T-cell (primary cell): Measurements from ENCODE around the gene SDC1. TPM values are rescaled to one million over a fixed set of nuclear protein-coding genes. Genes with fewer than 3 reads are reported as not detected.

Experiments
- ATAC-seq, 4 experiments: fragments of 200-7000 bp in 3 of 4; fragments of 150-1000 bp in 1 of 4; cut with Tn5 transposase; replicated peaks in 1 of 4; 1 replicate in 3 of 4; 2 replicates in 1 of 4; pipeline ENCODE4 v1.10.0; 2021; ENCODE audit warnings: moderate library complexity in 3 of 4, mild to moderate bottlenecking in 2 of 4, moderate number of reproducible peaks in 1 of 4
- CTCF ChIA-PET, 2 donors: fragments of 300-600 bp; sonication (Branson Sonifier 250); formaldehyde crosslinking; loops; one replicate each; lab custom pipeline; 2022; ENCODE audit warnings: antibody characterized with exemption in 2 of 2; lab: Charles Lee
- POLR2A ChIA-PET, 2 donors: fragments of 300-600 bp; sonication (Branson Sonifier 250); formaldehyde crosslinking; loops; one replicate each; lab custom pipeline; 2022; ENCODE audit warnings: antibody characterized with exemption in 2 of 2; lab: Charles Lee
- DNase-seq, 35 experiments: peaks; one replicate each; pipeline versions ENCODE4 v3.0.0 to v3.0.0-alpha.2; 2013 to 2023
- H3K27ac ChIP-seq: one replicate; pipeline ENCODE4 v1.5.1; 2013; ENCODE audit warnings: low read length
- H3K27me3 ChIP-seq, 2 experiments: replicated peaks in 1 of 2; 1 replicate in 1 of 2; 2 replicates in 1 of 2; pipeline versions ENCODE4 v1.6.1 to v1.7.0; 2013; ENCODE audit warnings: low read length in 1 of 2, mixed read lengths in 1 of 2; ENCODE audit not compliant: control insufficient read depth in 2 of 2, insufficient read depth in 2 of 2; ENCODE audit errors: extremely low read depth in 1 of 2
- H3K36me3 ChIP-seq, 2 donors: 1 replicate in 1 of 2; 2 replicates in 1 of 2; pipeline versions ENCODE4 v1.6.1 to v1.7.0; 2013; ENCODE audit warnings: low read length in 1 of 2; ENCODE audit not compliant: control insufficient read depth in 2 of 2, insufficient read depth in 1 of 2; ENCODE audit errors: extremely low read depth in 1 of 2
- H3K4me1 ChIP-seq, 2 experiments: 1 replicate in 1 of 2; 2 replicates in 1 of 2; pipeline versions ENCODE4 v1.6.1 to v1.7.0; 2013; ENCODE audit warnings: low read length in 2 of 2, mixed read lengths in 1 of 2; ENCODE audit not compliant: insufficient read depth in 2 of 2, control insufficient read depth in 1 of 2; ENCODE audit errors: extremely low read depth in 1 of 2
- H3K4me3 ChIP-seq, 2 donors: 1 replicate in 1 of 2; 2 replicates in 1 of 2; pipeline versions ENCODE4 v1.5.1 to v1.7.0; 2013; ENCODE audit warnings: mild to moderate bottlenecking in 2 of 2, low read length in 1 of 2, moderate library complexity in 1 of 2; ENCODE audit not compliant: control insufficient read depth in 1 of 2; ENCODE audit errors: extremely low read depth in 1 of 2
- H3K9me3 ChIP-seq: 2 replicates; pipeline ENCODE4 v1.7.0; 2013
- H3K27ac Mint-ChIP-seq, 2 donors: one replicate each; pipeline ENCODE4 v1.8.0; 2020 to 2021; ENCODE audit warnings: mild to moderate bottlenecking in 2 of 2, mixed read lengths in 2 of 2
- H3K27me3 Mint-ChIP-seq, 2 donors: one replicate each; pipeline ENCODE4 v1.8.0; 2021 to 2022; ENCODE audit warnings: mixed read lengths in 2 of 2
- H3K36me3 Mint-ChIP-seq: one replicate; pipeline ENCODE4 v1.8.0; 2021; ENCODE audit warnings: mixed read lengths
- H3K4me1 Mint-ChIP-seq, 3 donors: one replicate each; pipeline ENCODE4 v1.8.0; 2020 to 2022; ENCODE audit warnings: mixed read lengths in 3 of 3, mild to moderate bottlenecking in 1 of 3
- H3K4me3 Mint-ChIP-seq, 3 donors: one replicate each; pipeline ENCODE4 v1.8.0; 2020 to 2022; ENCODE audit warnings: mild to moderate bottlenecking in 3 of 3, mixed read lengths in 3 of 3, moderate library complexity in 3 of 3
- H3K9me3 Mint-ChIP-seq, 3 donors: one replicate each; pipeline ENCODE4 v1.8.0; 2020 to 2022; ENCODE audit warnings: mixed read lengths in 3 of 3
- WGBS: methylation state at CpG from one replicate; pipeline ENCODE4 v1.1.5; 2013; ENCODE audit warnings: missing lambda C conversion rate; ENCODE audit not compliant: insufficient coverage; 5-methylcytosine and 5-hydroxymethylcytosine counted together
- total RNA-seq, 35 experiments: library from RNA in 6 of 35; stranded (reverse) in 6 of 35; fragments of 120-200 nt in 1 of 35; gene quantifications; one replicate each; pipeline versions ENCODE4 v1.2.1 to v1.2.4 and lab custom pipeline; 2013 to 2026

Gene SDC1
- total RNA-seq, 5 donors from 2014 or later (not counting 1 experiment from before 2014, with no cell fraction given) = 0.82 to 1.2 (median 0.99) TPM; not detected in 2

DNA sequence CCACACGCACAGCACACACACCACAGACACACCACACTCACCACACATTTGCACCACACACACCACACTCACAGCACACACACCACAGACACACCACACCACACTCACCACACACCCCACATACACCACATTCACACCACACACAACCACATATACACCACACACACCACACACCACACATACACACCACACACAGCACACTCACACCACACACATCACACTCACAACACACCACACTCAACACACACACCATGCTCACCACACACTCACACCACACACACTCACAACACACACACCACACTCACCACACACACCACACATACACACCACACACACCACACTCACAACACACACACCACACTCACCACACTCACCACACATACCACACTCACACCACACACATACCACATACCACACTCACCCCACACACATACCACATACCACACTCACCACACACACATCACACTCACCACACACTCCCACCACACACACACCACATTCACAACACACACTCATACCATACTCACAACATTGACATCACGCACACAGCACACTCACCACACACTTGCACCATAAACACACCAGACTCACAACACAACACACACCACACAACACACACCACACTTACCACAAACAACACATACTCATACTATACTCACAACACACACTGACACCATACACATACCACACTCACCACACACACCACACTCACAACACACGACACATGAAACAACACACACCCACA is 60.0 kb downstream of the SDC1 start:
- no peak for ATAC-seq
- peaks cover 0 to 12% of the 10 kb centered on the region in 2 donors for H3K27me3 Mint-ChIP-seq
- H3K9me3 Mint-ChIP-seq = peaks cover 0 to 2% (median 2%) of the 10 kb centered on the region in 3 donors
- Histone ChIP-seq H3K4me3 (no peak overlapping the region), H3K4me1 (no peaks in the 10 kb centered on the region), H3K9me3 (no peaks in the 10 kb centered on the region), H3K27me3 (peaks cover 0 to 37% of the 10 kb centered on the region in 2 experiments), H3K36me3 (no peaks in the 10 kb centered on the region), H3K27ac (no peak overlapping the region)
- no peaks in the 10 kb centered on the region for H3K36me3 Mint-ChIP-seq
- H3K4me1 Mint-ChIP-seq = no peaks in the 10 kb centered on the region
- ChIA-PET POLR2A (no interaction called here), CTCF (no interaction called here)
- WGBS = 64% methylated on average over 3 of the region's 3 CpGs
- DNase-seq = peak in 1 of 35 experiments; percentile 2
- no peak overlapping the region for H3K27ac Mint-ChIP-seq
- H3K4me3 Mint-ChIP-seq = no peak overlapping the region

DNA sequence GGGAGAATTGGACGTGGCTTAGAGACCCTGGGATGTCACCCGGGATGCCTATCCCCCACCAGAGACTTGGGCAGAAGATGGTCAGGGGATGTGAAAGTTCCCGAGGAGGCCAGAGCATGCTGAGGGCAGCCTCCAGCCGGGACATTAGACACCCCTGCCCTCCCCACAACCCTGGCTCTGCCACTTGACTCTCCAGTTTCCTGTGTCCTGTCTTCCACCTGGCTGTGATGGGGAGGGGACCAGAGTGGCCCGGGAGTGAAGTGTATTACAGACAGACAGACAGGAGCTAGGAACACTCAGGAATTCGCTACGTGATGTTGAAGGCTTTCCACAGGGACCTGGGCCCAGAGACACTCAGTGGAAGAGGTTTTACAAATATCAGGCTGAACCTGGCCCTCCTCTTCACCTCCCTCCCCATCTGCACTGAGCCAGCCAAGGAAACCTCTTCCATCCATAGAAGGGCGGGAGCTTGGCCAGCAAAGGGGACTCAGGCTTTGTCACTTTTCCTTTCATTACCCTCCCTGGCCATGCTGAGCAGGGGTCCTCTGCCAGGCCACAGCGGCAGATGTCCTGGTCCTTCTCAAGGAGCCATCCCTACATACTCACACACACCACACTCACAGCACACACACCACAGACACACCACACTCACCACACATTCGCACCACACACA is 60.7 kb downstream of the SDC1 start:
- Mint-ChIP-seq H3K27ac (no peak overlapping the region), H3K27me3 (peaks cover 1 to 12% of the 10 kb centered on the region in 2 donors), H3K4me3 (no peak overlapping the region), H3K36me3 (no peaks in the 10 kb centered on the region), H3K4me1 (no peaks in the 10 kb centered on the region), H3K9me3 (peaks cover 0 to 9% (median 9%) of the 10 kb centered on the region in 3 donors)
- H3K27ac ChIP-seq = no peak overlapping the region
- no peaks in the 10 kb centered on the region for H3K4me1 ChIP-seq
- no peaks in the 10 kb centered on the region for H3K9me3 ChIP-seq
- H3K4me3 ChIP-seq = no peak overlapping the region
- CTCF ChIA-PET = no interaction called here
- no peaks in the 10 kb centered on the region for H3K36me3 ChIP-seq
- H3K27me3 ChIP-seq = peaks cover 0 to 37% of the 10 kb centered on the region in 2 experiments
- DNase-seq (peak in 1 of 35 experiments; percentile 9), ATAC-seq (peak in 1 of 4 experiments; percentile 7)
- WGBS = 88% methylated on average over 4 of the region's 10 CpGs
- POLR2A ChIA-PET = no interaction called here

DNA sequence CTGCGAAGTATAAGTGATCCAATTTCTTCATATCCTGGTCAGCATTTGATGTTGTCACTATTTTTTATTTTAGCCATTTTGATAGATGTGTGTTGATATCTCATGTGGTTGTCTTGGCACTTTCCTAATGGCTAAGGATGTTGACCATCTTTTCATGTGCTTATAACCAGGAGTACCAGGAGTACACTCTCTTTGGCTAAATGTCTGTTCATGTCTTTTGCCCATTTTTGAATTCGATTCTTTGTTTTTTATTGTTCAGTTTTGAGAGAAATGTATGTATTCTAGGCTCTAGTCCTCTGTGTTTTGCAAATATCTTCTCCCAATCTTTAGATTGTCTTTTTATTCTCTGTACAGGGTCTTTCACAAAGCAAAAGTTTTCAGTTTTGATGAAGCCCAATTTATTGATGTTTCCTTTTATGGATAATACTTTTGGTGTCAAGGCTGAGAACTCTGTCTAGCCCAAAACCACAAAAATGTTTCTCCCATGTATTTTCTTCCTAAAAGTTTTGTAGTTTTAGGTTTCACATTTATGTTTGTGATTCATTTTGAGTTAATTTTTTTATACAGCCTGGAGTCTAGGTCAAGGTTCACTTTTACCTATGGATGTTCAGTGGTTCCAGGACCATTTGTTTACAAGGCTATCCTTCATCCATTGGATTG is 65.4 kb downstream of the SDC1 start:
- no peaks in the 10 kb centered on the region for H3K4me1 ChIP-seq
- no peak overlapping the region for H3K27ac ChIP-seq
- ChIA-PET CTCF (no interaction called here), POLR2A (interaction anchor here in 1 of 2 donors (0.6 kb wide), 1 partner anchor 99 kb away, joined by 4 read pairs; no protein-coding TSS in a partner anchor)
- Mint-ChIP-seq H3K27me3 (peaks cover 7 to 10% of the 10 kb centered on the region in 2 donors), H3K36me3 (no peaks in the 10 kb centered on the region), H3K4me3 (no peak overlapping the region), H3K27ac (no peak overlapping the region), H3K9me3 (peaks cover 0 to 12% (median 11%) of the 10 kb centered on the region in 3 donors), H3K4me1 (no peaks in the 10 kb centered on the region)
- H3K36me3 ChIP-seq = no peaks in the 10 kb centered on the region
- no peak for DNase-seq
- no peaks in the 10 kb centered on the region for H3K9me3 ChIP-seq
- ATAC-seq = no peak
- H3K4me3 ChIP-seq = no peak overlapping the region
- WGBS = no CpG with 5 or more reads among the region's 2 CpGs
- H3K27me3 ChIP-seq = peaks cover 0 to 18% of the 10 kb centered on the region in 2 experiments

DNA sequence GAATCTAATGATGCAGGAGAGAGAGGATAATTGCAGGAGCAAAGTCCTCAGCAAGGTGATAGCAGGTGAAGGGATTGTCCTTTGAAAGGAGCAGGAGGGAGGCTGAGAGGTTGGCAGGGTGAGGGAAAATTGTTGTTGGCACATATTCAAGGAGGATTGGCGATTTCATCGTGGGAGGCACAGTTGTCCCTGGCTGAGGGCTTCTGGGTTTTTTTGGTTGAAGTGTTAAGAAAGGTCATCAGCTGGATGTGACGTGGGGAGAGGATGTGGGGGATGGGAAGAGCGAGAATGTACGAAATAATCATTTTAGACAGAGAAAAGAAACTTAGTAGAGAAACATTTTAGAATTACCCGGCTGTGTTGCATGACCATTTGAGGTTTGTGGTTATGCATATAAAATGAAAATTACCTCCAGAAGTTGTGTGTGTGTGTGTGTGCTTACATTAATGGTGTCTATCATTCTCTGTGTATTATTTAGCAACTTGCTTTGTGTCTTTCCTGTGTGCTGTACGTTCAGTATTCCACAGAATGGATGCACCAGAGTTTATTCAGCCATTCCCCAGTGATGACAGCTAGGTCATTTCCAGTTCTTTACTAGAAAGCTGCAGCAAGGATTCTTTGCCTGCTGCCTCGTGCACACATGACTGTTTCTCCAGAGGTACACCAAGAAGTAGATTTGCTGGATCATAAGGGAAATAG is 67.6 kb downstream of the SDC1 start:
- Histone ChIP-seq H3K4me3 (no peak overlapping the region), H3K27me3 (peaks cover 0 to 12% of the 10 kb centered on the region in 2 experiments), H3K9me3 (no peaks in the 10 kb centered on the region), H3K36me3 (no peaks in the 10 kb centered on the region), H3K27ac (no peak overlapping the region), H3K4me1 (no peaks in the 10 kb centered on the region)
- Mint-ChIP-seq H3K4me3 (no peak overlapping the region), H3K27ac (no peak overlapping the region), H3K9me3 (peaks cover 0 to 12% (median 11%) of the 10 kb centered on the region in 3 donors), H3K4me1 (no peaks in the 10 kb centered on the region), H3K36me3 (no peaks in the 10 kb centered on the region), H3K27me3 (peaks cover 18 to 21% of the 10 kb centered on the region in 2 donors)
- CTCF ChIA-PET = no interaction called here
- DNase-seq (no peak), ATAC-seq (no peak)
- WGBS = 47% methylated on average over 4 of the region's 8 CpGs
- POLR2A ChIA-PET = no interaction called here

DNA sequence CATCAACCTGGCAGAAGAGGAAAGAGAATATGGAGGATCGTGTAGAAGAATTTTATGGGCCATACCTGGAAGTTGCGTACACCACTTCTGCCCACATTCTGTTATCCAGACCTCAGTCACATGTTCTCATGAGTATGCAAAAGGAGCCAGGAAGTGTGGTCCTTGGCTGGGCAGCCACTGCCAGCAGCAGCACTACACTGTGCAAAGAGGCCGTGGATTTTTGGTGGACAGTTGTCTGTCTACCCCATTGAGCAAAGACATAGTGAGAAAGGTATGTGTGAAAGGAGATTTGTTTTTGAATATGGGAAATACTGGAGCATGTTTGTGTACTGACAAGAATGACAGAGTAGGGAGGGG is 68.1 kb downstream of the SDC1 start:
- no peak for ATAC-seq
- H3K36me3 Mint-ChIP-seq = no peaks in the 10 kb centered on the region
- H3K27ac ChIP-seq = no peak overlapping the region
- no peak overlapping the region for H3K4me3 Mint-ChIP-seq
- no peak overlapping the region for H3K4me3 ChIP-seq
- H3K27me3 Mint-ChIP-seq = peaks cover 17 to 18% of the 10 kb centered on the region in 2 donors
- CTCF ChIA-PET = no interaction called here
- POLR2A ChIA-PET = no interaction called here
- DNase-seq = no peak
- H3K27me3 ChIP-seq = peaks cover 0 to 8% of the 10 kb centered on the region in 2 experiments
- no peaks in the 10 kb centered on the region for H3K9me3 ChIP-seq
- WGBS = 91% methylated on average over 1 of the region's 3 CpGs
- H3K4me1 Mint-ChIP-seq = no peaks in the 10 kb centered on the region
- H3K4me1 ChIP-seq = no peaks in the 10 kb centered on the region
- H3K27ac Mint-ChIP-seq = no peak overlapping the region
- no peaks in the 10 kb centered on the region for H3K36me3 ChIP-seq
- peaks cover 0 to 12% (median 11%) of the 10 kb centered on the region in 3 donors for H3K9me3 Mint-ChIP-seq
